ENCODE measurements around the gene MYO1D. TPM values are rescaled to one million over a fixed set of nuclear protein-coding genes. Genes with fewer than 3 reads are reported as not detected.
"Not testable (repeated sequence)": the region's sequence is repeated elsewhere in the genome, so short reads cannot be mapped to it uniquely, and the experiment has no call there.

The MYO1D gene
- total RNA-seq, 3 donors from 2014 or later = 166 to 495 (median 256) TPM

DNA sequence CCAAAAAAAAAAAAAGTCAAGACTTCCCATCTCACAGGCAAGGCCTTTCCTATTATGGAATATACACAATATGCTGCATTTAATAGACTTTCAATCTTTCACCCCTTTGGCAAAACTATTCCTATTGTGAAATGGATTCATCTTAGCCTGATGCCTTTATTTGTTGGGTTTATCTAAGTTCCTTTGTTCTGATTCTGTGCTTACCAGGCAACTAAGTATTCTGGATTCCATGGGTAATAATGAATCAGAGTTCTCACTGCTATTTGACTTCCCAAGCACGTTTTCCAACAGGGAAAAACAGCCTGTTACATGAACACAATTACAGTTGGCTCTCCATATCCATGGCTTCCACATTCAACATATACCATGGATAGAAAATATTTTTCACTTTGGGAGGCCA is 135.5 kb downstream of the MYO1D start:
- H3K4me3 ChIP-seq = no peak overlapping the region
- H3K4me1 ChIP-seq (ENCODE audit: low read depth) = no peaks in the 10 kb centered on the region
- ATAC-seq (no peak), DNase-seq (no peak)
- no peaks in the 10 kb centered on the region for H3K9me3 ChIP-seq
- H3K36me3 ChIP-seq (ENCODE audit: low read depth) = no peaks in the 10 kb centered on the region
- intact Hi-C loops (cut with DNase I, micrococcal nuclease) = no loop called here
- TF ChIP-seq, protein P1, sequence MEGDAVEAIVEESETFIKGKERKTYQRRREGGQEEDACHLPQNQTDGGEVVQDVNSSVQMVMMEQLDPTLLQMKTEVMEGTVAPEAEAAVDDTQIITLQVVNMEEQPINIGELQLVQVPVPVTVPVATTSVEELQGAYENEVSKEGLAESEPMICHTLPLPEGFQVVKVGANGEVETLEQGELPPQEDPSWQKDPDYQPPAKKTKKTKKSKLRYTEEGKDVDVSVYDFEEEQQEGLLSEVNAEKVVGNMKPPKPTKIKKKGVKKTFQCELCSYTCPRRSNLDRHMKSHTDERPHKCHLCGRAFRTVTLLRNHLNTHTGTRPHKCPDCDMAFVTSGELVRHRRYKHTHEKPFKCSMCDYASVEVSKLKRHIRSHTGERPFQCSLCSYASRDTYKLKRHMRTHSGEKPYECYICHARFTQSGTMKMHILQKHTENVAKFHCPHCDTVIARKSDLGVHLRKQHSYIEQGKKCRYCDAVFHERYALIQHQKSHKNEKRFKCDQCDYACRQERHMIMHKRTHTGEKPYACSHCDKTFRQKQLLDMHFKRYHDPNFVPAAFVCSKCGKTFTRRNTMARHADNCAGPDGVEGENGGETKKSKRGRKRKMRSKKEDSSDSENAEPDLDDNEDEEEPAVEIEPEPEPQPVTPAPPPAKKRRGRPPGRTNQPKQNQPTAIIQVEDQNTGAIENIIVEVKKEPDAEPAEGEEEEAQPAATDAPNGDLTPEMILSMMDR (IDR thresholded peaks at IDR 0.05) = no peak

DNA sequence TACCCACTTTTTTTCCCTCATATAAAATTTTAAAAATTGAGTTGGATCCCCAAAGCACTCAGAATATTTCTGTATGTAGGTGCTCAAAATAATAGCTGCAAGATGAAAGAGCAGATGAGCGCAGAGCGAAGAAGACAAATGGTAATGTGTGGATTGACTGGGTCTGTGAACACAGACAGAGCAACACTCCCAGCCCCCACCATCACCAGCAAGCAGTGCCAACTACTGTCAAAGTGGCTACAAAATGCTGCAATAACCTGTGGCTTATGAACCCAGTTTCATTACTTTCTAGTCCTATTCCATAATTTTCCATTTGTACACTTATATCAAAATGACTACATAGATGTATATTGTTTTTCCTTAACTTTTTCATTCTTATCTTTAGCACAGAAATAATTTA is 137.2 kb downstream of the MYO1D start:
- no peaks in the 10 kb centered on the region for H3K9me3 ChIP-seq
- no peaks in the 10 kb centered on the region for H3K36me3 ChIP-seq (ENCODE audit: low read depth)
- H3K4me1 ChIP-seq (ENCODE audit: low read depth) = no peaks in the 10 kb centered on the region
- DNase-seq = no peak
- ATAC-seq = no peak
- TF ChIP-seq, protein P1 (IDR thresholded peaks at IDR 0.05) = no peak
- H3K4me3 ChIP-seq = no peak overlapping the region
- intact Hi-C loops (cut with DNase I, micrococcal nuclease) = no loop called here

DNA sequence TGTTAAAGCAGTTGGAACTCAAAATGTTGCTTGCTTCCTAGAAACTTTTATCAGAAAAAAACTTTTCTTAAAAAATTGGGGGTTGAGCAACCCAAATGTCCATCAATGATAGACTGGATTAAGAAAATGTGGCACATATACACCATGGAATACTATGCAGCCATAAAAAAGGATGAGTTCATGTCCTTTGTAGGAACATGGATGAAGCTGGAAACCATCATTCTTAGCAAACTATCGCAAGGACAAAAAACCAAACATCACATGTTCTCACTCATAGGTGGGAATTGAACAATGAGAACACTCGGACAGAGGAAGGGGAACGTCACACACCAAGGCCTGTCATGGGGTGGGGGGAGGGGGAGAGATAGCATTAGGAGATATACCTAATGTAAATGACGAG is 137.8 kb downstream of the MYO1D start:
- ATAC-seq; DNase-seq; intact Hi-C loops (cut with DNase I, micrococcal nuclease); H3K9me3 ChIP-seq; H3K36me3 ChIP-seq (ENCODE audit: low read depth); H3K4me3 ChIP-seq; H3K4me1 ChIP-seq (ENCODE audit: low read depth): not testable (repeated sequence)

DNA sequence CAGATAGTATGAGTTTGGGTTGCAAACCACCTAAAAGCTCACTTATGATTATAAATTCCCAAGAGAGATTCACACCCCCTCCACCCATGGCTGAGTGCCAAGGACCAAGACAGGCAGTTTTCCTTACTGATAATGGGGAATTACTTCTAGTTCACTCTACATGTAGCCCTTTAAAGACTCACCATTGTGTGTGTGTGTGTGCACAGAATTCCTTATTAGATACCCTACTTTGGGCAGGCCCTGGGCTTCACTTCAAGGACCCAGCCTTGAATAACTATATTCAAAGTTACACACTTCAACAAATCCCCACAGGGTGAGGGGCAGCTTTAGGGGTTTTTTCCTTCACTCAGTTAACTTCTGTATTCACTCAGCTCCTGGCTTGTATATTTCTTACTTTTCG is 143.5 kb downstream of the MYO1D start:
- Histone ChIP-seq H3K4me1 (ENCODE audit: low read depth) (no peaks in the 10 kb centered on the region), H3K9me3 (no peaks in the 10 kb centered on the region), H3K4me3 (no peak overlapping the region), H3K36me3 (ENCODE audit: low read depth) (peaks cover 4% of the 10 kb centered on the region)
- intact Hi-C loops (cut with DNase I, micrococcal nuclease) = no loop called here
- DNase-seq (no peak), ATAC-seq (no peak)
- TF ChIP-seq, protein P1 (IDR thresholded peaks at IDR 0.05) = no peak

DNA sequence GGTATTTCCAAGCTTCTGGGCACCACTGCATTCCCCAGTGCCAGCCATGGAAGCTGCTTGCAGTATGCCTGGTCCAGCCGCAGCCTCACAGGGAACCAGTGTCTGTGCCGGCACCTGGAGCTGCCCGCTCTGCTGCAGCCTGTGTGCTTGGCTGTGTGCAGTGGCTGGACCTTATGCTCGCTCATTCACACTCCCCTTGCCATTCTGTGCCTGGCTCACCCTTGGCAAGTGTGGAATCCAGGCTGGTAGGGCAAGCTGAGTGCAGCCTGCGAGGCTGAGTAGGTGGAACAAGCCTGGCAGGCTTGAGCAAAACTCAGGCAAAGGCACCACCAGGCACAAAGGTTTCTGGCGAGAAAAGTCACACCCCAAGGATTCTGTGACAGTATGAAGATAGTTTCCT is 144.0 kb downstream of the MYO1D start:
- Histone ChIP-seq H3K4me3 (no peak overlapping the region), H3K4me1 (ENCODE audit: low read depth) (no peaks in the 10 kb centered on the region), H3K36me3 (ENCODE audit: low read depth) (peaks cover 4% of the 10 kb centered on the region), H3K9me3 (no peaks in the 10 kb centered on the region)
- TF ChIP-seq, protein P1 (IDR thresholded peaks at IDR 0.05) = no peak
- ATAC-seq (no peak), DNase-seq (no peak)
- intact Hi-C loops (cut with DNase I, micrococcal nuclease) = no loop called here

DNA sequence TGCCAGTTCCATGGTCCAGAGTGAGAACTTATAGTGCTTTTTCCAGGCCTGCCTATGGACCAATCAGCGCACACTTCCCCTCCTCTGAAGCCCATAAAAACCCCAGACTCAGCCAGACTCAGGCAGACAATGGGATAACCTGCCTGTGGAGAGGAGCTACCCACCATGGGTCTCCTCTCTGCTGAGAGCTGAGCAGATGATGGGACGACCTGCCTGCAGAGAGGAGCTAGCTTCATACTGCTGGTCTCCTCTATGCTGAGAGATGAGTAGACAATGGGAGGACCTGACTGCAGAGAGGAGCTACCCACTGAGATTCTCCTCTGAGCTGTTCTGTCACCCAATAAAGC is 144.7 kb downstream of the MYO1D start:
- intact Hi-C loops (cut with DNase I, micrococcal nuclease) = no loop called here
- Histone ChIP-seq H3K9me3 (no peaks in the 10 kb centered on the region), H3K36me3 (ENCODE audit: low read depth) (peaks cover 4% of the 10 kb centered on the region), H3K4me1 (ENCODE audit: low read depth) (no peaks in the 10 kb centered on the region), H3K4me3 (no peak overlapping the region)
- no peak for ATAC-seq
- DNase-seq = no peak
- TF ChIP-seq, protein P1 (IDR thresholded peaks at IDR 0.05) = no peak
